HG02763 (cell line): ENCODE results near the gene MRTO4.
A peak's percentile ranks its signal among the peaks of the same experiment; 100 is the strongest.
"Not testable (repeated sequence)": the region's sequence is repeated elsewhere in the genome, so short reads cannot be mapped to it uniquely, and the experiment has no call there.

Experiments
- ATAC-seq: cut with Tn5 transposase; IDR thresholded peaks from one replicate; pipeline ENCODE4 v1.9.1; 2021; ENCODE audit warnings: mild to moderate bottlenecking, moderate library complexity; ENCODE audit not compliant: unreplicated experiment

Gene MRTO4

DNA sequence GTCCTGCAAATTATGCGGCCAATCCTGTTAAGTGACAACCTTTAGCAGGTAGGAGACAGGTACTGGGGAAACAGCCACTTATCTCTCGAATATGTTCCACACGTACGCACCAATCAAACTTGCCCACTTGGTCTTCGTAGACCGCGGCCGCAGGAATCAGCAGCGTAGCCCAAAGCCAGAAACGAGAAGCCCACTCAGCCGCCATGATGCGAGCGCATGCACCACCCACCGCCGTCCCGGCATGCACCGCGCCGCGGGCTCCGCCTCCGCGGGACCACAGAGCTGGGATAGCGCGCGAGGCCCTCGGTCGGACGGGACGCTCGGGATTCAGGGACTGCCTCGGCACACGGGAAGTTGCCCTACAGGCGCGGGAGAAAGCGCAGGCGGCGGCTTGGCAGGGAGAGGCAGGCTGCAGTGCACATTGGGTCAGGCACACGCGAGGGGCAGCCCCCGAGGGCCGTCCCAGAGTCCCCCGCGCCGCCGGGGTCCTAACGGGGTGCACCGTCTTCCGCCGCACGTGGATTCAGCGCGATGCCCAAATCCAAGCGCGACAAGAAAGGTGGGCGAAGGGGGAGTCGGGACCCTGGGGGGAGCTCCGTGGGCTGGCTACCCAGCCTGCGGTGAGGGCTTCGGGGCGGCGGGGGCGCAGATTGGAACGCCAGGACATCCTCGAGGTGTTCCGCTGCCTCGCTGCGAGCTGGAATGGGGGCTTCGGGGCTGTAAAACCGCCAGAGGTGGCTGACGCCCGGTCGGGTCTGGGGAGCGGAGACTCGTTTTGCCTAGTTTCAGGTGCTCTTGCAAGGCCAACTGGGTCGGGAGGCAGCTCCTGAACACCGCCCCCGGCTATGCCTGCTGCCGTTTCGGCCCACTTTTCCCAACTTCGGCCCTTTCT lies at the start of gene MRTO4, which contains the start of gene EMC1:
TSS of gene MRTO4 (plus strand) at position 501 of the 892 bp plus-strand sequence. CDS start at position 532, 31 bp downstream.
TSS of gene EMC1 (minus strand) at position 220 of the 892 bp plus-strand sequence. CDS start at position 205, 15 bp downstream.
- ATAC-seq, result peak; percentile 89

DNA sequence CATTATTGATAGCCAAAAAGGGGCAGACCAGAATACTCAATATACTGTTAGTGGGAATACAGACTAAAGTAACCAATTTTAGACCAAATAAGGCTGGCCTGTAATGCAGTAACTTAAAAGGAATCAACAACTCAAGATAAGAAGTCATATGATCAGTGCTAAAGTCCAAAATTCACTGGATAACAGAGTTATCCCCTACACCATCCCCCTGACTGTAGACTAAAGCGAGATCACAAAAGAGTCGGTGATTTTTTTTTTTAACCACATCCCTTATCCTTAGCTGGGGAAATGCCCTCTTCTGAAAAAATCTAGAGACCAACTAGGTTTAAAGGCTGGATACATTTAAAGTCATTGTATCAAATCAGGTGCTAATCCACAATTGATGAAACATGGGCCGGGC lies 49.2 kb upstream of the MRTO4 start:
- ATAC-seq, result no peak

DNA sequence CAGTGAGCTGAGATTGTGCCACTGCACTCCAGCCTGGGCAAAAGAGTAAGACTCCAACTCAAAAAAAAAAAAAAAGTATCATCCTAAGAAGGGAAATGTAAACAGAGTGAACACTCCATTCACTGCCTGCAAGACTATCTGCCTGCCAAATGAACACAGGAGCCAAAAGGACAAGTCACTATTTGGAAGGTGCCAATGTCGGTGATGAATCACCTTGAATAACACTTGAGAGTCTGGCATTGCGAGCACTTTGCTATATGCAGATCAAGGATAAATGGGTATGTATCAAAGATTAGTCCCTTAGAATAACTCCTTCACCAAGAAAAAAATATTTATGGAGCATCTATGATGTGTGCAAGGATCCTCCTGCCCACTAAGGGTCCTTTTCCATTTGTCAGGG lies 48.2 kb upstream of the MRTO4 start:
- ATAC-seq, result no peak

DNA sequence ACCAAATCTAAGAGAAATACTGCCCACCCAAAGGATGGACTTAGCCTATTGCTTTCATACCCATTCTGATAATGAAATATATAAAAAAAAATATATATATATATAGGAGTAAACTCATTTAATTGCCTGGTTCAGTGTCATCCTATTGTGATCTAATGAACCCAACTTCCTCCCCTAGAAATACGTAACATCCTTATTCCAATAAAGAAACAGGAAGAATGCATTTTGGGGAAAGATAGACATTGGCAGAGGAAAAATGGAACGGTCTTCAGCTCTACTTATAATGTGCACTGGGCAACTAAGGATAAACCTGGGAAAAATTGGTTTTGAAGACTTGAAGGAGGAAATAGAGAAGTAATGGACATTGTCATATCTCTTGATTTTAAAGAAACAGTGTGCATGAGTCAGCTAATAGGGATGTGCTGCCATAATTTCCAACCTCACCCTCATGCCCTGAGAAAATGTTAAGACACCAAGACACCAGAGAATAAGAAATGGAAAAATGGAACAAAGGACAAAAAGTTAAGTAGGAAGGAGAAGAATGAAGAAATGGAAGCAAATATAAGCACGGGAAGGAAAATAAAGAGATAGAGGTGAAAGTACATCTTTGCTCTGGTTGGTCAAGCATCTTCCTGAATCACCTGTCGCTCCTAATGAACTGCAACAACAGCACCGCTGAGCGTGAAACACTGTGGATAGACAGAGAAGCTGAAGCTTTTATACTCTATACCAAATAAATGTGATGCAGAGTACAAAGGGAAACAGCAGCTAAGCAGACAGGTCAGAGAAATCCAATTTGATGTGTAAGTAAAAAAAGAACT lies 46.9 kb upstream of the MRTO4 start:
- ATAC-seq, result no peak

DNA sequence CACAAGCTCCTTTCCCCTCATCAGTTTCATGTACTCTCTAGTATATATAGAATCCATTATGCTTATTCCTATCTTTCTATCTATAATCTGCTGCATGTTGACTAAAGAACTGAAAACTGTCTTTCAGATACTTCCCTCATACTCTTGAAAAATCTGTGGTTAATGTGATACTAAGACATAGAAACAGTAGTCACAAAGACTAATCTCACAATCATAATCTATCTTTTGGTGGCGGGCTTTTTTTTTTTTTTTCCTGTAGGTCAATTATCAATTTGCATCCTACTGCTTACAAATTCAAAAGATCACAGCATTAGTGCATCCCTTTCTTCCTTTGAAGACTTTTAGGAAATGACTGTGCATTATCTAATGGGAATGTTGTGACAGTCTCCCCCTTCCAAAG lies 46.2 kb upstream of the MRTO4 start:
- no peak for ATAC-seq

DNA sequence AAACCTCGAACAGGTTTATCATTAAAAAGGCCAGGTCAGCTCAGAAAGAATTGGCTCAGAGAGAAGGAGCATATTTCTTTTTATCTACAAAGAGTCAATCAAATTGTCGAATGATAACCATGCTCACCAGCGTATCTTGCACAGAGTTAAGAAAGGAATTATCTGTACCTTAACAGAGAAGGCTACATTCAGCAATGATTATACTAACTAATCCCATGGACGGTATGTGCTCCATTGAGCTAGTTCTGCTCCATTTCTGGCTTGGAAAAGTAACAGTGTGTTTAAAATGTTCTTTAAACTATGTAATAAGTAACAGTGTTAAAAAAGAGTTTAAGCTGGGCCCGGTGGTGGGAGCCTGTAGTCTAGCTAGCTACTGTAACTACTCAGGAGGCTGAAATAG lies 45.8 kb upstream of the MRTO4 start:
- ATAC-seq, result no peak

DNA sequence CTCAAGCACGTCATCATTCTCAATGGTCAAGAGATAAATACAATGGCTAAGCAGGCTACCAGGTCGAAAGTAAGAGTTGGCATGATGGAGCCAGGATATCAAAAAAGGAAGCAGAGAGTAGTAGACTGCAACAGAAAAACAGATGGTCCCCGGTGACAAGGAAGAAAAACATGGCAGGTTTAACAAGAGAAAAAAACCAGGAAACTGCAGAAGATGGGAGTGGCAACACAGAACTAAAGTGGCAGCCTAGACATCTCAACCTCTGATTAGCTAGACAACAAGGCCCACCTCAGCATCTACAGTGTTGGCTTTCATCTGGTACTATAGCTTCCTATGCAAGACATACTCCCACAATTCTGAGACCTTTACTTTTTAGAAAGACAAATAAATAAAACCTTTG lies 44.7 kb upstream of the MRTO4 start:
- ATAC-seq, result no peak

DNA sequence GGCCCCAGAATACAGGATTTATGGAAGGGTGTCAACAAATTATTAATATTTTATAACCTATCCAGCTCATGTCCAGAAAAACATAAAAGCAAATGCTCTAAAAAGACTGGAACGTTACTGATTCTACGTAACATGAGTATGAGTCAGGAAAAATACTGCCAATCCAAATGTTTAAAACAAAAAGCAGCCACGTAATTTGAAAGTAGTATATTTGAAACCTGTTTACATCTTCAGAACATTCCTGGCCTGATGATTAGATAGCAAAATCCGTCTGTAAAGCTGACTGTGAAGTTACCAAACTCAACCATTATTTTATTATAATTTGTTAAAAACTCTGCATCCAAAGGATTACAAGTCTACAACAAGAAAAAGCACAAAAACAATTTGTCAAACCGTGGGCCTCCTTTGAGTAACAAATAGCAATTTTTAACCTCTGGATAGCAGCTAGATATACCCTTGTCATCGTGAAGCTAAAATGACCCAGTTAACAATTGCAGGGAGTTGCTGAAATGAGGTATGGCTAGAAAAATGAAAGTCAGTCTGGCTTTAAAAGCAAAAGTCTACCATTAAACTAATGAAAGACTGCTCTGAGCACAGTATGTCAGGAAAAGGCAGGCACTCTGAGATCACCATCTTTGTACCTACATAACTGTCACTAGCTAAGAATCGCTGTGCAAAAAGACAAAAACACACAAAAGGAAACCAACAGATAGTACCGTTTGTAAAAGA lies 42.7 kb upstream of the MRTO4 start:
- no peak for ATAC-seq

DNA sequence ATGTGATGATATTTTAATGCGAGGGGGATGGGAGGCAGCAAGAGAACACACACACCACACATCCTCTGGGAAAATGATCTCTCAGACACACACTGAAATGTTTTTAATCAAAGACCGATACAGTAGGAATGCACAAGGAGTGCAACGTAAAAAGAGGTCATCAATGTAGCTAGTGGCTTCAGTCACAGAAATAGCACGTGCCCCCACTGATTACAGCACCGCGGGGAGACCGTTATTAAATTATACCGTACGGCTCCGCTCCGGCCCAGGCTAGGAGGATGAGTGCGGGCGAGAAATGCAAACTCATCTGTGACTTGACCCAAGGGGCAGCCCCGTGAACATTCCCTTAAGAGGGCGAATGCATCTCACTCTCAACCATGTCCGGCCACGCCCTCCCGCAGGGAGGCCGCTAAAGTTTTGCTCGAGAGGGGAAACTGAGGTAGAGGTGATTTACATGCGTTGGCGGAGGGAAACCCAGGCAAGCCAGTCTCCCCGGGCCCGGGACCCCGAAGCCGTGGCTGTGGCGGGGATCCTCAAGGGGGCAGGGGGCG lies 42.1 kb upstream of the MRTO4 start:
- ATAC-seq, result peak; percentile 35

DNA sequence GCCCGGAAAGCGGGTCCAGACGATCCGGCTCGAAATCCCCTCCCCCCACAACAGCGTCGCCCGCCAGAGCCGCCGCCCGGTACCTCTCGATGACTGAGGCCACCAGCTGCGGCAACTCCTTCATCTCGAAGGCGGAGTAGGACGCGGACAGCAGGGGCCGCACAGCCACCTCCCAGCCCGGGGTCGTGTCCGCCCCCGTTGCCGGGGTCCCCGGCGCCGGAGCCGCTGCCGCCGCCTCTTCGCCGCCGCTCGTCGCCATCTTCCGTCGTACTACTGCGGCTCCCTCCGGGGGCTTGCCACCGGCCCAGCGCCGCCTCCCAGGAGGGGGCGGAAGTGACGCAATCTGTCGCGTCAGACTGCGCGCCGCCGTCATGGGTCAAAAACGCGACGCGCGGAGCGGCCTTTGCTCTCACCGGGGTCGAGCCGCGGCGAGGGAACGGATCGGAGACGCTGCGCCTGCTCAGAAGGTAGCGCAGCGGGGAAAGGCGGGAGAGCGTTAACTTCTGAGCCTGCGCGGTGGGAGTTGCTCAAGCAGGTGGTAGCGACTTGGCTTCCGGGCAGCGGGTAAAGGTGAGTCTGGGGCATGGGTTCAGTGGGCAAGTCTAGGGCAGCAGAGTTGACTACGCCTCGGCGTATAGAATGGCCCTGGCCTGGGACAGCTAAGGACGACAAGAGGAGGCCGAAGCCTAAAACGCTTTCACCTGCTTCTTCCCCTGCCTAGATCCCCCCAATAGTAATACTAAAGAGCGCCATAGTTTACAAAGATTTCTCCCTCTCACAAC lies 41.4 kb upstream of the MRTO4 start, which contains the start of gene UBR4:
TSS of gene UBR4 (minus strand) at position 277 of the 782 bp plus-strand sequence. CDS start at position 259, 18 bp downstream.
- ATAC-seq, result peak; percentile 90

DNA sequence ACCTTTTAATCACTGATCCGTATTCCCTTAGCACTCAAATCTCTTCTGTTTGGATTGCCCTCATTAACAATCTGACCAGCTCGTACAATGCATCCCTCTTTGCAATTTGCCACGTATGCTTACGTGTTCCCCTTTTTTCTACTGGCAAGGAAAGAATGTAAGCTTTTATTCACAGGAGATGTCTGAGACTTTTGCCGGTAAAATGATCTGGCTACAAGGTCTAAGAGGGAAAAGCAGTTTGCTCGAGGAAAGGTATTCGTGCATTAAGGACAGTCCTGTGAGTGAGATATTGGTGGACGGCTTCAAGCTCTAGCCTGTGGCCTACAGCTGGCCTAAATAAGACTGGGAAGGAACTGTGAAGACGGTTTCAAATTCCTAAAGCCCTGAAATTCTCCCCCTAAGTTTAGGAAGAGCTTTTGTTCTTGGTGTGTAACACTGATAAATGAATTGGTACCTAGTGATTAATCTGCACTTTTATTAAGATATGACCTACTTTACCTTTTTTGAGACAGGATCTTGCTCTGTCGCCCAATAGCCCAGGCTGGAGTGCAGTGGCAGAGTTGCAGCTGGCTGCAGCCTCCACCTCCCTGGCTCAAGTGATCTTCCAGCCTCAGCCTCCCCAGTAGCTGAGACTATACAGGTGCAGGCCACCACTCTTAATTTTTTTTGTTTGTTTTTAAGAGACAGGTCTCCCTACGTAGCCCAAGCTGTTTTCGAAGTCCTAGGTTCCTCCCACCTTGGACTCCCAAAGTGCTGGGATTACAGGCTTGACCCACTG lies 40.6 kb upstream of the MRTO4 start:
- no peak for ATAC-seq

DNA sequence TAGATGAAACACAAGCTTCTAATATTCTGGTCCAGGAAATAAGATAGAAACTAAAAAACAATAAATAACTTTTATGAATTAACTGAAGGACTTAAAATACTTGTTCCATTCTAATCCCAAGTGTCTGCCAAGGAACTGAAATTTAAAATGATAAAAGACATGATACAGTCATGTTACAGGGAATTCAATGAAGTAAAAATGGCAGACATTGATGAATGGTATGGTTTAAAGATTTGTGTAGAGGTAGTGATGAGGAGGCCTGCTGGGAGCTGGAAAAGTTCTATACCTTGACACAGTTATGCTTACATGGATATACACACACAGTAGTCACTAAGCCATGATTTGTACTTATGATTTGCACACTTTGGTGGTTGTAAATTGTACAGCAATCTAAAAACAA lies 39.4 kb upstream of the MRTO4 start:
- ATAC-seq, result no peak

DNA sequence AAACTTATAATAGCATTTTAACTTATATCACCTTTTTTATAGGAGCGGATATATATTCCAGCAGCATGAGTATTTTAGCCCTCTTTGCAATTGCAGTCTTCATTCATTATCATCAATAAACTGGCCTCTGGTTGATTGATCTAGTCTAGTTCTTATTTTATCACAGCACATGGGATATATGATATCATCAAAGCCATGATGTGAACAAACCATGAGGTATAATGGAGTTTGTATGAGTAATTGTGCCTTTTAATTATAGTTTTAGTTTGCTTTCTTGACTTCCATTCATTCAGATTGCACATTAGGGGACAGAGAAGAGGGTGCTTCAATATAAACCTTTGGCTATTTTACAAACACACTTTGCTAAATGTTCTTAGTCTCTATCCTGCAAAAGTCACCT lies 38.0 kb upstream of the MRTO4 start:
- no peak for ATAC-seq

DNA sequence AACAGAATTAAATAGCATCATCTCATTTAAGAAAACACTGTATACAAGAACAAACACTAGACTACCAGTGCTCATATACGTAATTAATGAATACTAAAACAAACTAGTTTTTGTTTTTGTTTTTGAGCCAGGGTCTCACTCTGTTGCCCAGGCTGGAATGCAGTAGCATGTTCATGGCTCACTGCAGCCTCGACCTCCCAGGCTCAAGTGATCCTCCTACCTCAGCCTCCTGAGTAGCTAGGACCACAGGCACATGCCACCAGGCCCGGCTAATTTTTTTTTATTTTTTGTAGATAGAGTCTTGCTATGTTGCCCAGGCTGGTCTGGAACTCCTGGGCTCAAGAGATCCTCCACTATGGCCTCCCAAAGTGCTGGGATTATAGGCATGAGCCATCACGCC lies 35.0 kb upstream of the MRTO4 start:
- ATAC-seq, result not testable (repeated sequence)

DNA sequence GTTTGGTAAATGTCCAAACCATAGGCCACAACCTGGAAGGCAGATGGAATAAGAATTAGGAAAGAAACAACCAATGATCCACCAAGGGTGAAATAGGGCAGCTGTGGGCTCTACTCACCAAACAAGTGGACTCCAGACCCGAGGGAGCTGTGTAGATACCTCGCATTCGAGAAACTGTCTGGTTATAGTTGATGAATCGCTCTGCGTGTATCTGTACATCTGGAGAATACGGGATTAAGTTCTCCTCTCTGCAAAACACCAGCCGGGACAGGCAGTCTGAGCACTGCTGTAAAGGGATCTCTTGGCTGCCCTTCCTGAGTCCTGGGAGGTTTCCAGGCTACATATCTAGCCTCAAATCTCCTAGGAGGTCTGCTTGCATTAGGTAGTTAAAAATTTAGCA lies 32.2 kb upstream of the MRTO4 start:
- ATAC-seq, result no peak

DNA sequence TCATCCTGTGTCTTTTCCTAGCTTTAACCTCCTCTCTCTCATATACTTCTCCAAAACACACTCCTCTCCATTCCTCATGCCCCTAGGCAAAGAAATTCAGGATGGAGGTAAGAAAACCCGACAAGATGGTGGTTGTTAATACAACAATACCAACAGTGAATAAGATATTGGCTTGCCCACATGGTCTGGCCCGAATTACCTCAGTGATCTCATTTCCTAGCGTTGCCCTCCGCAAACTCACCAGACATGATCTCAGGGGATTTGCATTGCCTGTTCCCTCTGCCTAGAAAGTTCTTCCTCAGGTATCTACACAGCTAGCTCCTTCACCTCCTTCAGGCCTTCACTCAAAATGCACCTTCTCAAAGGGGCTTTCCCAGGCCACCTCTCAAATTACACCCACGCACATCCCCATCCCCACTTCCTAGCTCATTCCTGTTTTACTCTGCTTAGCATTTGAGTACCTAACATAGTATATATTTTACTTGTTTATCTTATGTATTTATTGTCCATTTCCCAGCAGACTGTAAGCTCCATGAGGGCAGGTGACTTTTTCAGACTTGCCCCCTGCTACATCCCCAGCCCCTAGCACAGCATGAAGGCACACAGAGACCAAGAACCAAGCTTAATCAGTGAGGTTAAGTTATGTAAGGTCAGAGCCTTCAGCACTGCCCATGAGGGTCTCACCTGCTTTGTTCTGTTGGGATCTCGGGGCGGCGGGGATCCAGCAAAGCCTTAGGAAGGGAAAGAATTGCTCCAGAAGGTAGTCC lies 31.3 kb upstream of the MRTO4 start:
- no peak for ATAC-seq

DNA sequence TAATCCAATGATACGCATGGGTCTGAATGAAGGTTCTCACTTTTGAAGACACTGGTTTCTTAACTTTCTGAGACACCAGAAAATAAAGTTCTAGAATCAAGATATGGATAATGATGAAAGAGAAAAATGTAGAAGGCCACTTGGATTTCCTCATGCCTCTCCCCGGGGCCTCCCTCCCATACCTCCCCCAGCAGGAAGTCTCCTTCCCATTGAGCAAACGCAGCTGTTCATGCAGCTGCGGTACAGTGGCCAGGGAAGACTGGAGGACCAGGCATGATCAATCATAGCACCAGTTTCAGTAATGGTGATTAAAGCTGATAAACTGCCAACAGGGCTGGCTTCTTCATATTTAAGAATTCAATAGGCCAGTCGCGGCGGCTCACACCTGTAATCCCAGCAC lies 30.6 kb upstream of the MRTO4 start:
- ATAC-seq, result no peak

DNA sequence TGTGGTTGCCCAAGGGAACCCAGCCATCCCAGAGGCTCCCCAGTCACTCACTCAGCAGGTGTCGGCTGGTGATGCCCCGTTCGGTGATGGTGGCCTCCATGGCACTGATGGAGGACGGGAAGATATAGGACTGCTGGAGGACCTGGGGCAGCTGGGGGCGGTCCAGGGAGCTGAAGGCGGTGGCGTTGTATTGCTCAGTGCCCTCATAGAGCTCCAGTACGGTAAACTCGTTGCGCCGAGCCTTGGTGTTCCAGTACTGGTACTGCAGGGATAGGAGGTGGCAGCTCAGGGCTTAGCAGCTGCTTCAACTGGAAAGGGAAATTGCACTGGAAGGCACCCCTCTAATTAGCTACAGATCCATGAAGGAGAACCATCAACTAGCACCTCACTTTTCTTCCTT lies 29.0 kb upstream of the MRTO4 start:
- ATAC-seq, result no peak
